Mesodermal cell (in vitro differentiated cells): Measurements from ENCODE around the gene ATG14.

Experiments used
- H3K27ac ChIP-seq: 2 replicates; pipeline ENCODE4 v1.7.0; 2013; ENCODE audit warnings: mild to moderate bottlenecking, low read depth, low read length, moderate library complexity; ENCODE audit not compliant: severe bottlenecking
- H3K36me3 ChIP-seq: 2 replicates; pipeline ENCODE4 v1.7.1; 2013; ENCODE audit warnings: mild to moderate bottlenecking, low read length, moderate library complexity; ENCODE audit not compliant: control insufficient read depth, insufficient read depth
- H3K4me1 ChIP-seq: one replicate; pipeline ENCODE4 v1.7.1; 2013; ENCODE audit warnings: mild to moderate bottlenecking, low read length; ENCODE audit not compliant: insufficient read depth, control insufficient read depth, poor library complexity, severe bottlenecking
- H3K4me3 ChIP-seq: 2 replicates; pipeline ENCODE4 v1.7.0; 2013; ENCODE audit warnings: low read length, control low read depth, mild to moderate bottlenecking; ENCODE audit not compliant: insufficient read depth, poor library complexity, severe bottlenecking; ENCODE audit errors: extremely low read depth
- H3K9me3 ChIP-seq: 2 replicates; pipeline ENCODE4 v1.7.1; 2013; ENCODE audit warnings: mild to moderate bottlenecking, low read length, moderate library complexity; ENCODE audit not compliant: control insufficient read depth
- WGBS, 2 experiments: methylation state at CpG; one replicate each; pipeline ENCODE4 v1.1.5; 2013; ENCODE audit warnings: missing lambda C conversion rate in 2 of 2; ENCODE audit not compliant: insufficient coverage in 2 of 2; 5-methylcytosine and 5-hydroxymethylcytosine counted together

The ATG14 gene

DNA sequence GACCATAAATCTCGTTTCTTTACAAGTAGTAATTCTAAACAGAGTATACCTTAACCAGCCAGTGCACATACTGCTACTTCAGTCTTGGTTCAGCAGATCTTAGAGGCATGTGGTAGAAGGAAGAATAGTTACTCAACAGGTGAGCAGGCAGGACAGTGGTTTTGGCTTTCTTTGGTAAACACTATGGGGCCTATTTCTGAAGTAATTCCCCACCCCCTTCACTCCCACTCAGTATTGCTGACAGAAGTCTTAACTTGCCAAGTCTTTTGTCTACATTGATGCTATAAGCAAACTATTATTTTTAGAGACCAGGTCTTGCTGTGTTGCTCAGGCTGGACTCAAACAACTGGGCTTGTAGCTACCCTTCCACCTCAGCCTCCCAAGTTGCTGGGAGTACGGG is 71.9 kb downstream of the ATG14 start:
- Histone ChIP-seq H3K9me3 (no peaks in the 10 kb centered on the region), H3K36me3 (no peaks in the 10 kb centered on the region), H3K4me3 (no peak overlapping the region), H3K4me1 (peaks cover under 1% of the 10 kb centered on the region), H3K27ac (no peak overlapping the region)
- WGBS, 2 experiments, result 56% methylated on average over 1 of the region's 2 CpGs; no CpG with 5 or more reads in 1 of the 2 experiments

DNA sequence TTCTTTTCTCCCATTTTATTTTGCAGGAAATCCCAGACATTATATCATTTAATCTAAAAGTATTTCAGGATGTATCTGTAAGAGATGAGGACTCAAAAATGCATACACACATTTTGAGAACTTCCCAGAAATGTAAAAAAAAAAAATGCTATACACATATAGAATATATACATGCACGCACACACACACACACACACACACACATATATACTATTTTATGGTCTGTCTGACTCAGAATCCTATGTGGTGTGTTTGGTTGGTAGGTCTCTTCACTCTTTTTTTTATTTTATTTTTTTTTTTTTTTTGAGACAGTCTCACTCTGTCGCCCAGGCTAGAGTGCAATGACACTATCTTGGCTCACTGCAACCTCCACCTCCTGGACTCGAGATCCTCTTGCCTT is 74.9 kb downstream of the ATG14 start:
- no peaks in the 10 kb centered on the region for H3K9me3 ChIP-seq
- no peak overlapping the region for H3K4me3 ChIP-seq
- H3K4me1 ChIP-seq, result peaks cover 14% of the 10 kb centered on the region
- 78 to 100% methylated on average over 1 of the region's 3 CpGs for WGBS, 2 experiments
- no peak overlapping the region for H3K27ac ChIP-seq
- H3K36me3 ChIP-seq, result no peaks in the 10 kb centered on the region

DNA sequence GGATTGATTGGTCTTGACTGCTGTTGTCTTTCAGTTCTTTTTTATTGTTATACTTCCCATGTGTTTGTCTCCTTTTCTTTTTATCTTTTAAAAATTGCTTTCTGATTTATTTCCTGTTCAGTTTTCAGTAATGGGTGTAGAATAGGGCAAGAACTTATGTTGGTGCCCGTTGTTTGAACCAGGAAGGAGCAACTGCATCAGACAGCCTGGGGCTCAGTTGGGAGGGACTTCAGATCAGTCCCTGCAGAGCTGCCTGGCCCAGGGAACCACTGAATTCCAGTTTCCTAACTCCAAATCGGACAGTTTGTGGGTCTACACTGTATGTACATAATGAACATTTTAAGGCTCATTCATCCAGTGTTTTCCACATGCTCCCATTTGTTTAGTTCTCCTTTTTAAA is 75.5 kb downstream of the ATG14 start:
- H3K4me1 ChIP-seq, result peaks cover 14% of the 10 kb centered on the region
- 100% methylated on average over 1 of the region's 2 CpGs; no CpG with 5 or more reads in 1 of the 2 experiments for WGBS, 2 experiments
- H3K27ac ChIP-seq, result no peak overlapping the region
- no peaks in the 10 kb centered on the region for H3K36me3 ChIP-seq
- H3K9me3 ChIP-seq, result no peaks in the 10 kb centered on the region
- no peak overlapping the region for H3K4me3 ChIP-seq

DNA sequence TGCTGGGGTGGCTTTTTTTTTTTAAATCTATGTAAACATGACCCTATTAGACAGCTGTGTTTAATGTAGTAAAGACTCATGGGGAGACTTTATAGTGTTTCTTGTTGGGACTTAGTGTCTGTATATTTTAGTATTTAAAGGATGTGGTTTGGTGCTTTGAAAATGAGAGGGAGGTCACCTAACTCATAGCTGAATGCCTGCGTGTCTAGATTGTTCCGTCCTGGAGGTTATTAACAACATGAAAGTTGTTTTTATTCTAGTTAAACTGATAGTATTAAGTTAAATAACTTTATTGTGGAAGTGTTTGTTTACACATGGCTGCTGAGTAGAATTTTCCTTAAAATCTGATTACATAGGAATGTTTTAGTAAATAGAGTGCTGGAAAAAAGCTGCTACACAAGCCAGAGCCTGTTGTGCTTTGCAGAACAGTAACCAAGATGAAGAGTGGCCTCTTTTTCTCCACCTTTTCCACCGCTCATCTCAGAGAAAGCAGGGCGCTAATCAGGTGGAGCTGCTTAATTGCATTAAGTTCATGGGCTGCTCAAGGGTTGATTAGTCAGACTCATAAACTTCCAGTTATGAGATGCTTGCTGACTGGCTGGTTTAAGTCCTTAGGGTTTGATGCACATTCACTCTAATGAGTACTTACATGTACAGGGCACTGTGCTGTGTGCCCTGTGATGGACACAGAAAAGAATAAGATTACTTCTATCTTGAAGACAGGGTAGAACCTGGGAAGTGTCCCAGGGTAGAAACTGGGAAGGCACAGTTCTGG is 77.7 kb downstream of the ATG14 start:
- no peak overlapping the region for H3K4me3 ChIP-seq
- WGBS, 2 experiments, result no CpG with 5 or more reads among the region's 4 CpGs
- H3K27ac ChIP-seq, result no peak overlapping the region
- peaks cover 14% of the 10 kb centered on the region for H3K4me1 ChIP-seq
- H3K36me3 ChIP-seq, result no peaks in the 10 kb centered on the region
- H3K9me3 ChIP-seq, result no peaks in the 10 kb centered on the region

DNA sequence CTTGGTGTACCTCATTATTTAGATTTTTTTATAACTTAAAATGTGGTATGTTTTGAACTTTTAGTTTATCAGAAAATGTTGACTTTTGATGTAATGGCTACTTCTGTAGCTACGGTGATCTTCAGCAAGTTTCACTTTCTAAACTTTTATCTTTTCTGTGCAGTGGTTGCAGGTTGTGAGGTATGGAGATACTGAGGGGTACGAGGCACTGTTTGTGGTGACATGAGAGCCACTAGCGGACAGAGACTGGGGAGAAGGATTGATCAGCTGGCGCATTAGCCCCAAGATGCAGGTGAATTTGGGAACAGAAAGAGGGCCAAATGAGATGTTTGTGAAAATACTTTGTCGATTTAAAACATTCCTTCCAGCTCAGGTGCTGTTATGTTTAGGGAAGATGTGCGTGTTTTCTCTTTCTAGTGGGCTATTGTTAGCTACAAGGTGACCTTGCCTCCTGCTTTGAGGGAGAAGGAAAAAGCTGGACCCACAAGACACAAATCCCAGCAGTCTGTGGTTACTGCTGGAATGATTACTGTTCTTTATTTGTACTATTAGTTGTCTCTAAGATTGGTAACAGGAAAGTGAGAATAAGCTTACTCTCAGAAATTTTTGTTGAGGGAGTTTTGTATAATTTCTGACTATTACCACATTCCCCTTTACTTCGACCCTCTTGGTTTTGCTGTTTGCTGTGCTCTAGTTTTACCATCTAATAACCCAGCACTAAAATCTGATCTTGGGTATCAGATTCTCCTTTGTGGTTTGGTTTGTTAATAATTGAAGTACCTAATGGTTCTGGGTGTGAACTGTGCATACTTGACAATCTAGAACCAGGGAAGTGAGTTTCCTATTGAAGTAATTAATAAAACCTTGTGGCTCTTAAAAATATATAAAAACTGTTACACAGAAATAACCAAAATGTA is 78.7 kb downstream of the ATG14 start:
- no peak overlapping the region for H3K27ac ChIP-seq
- H3K4me1 ChIP-seq, result peaks cover 14% of the 10 kb centered on the region
- 97 to 98% methylated on average over 5 to 6 of the region's 7 CpGs for WGBS, 2 experiments
- H3K36me3 ChIP-seq, result no peaks in the 10 kb centered on the region
- H3K9me3 ChIP-seq, result no peaks in the 10 kb centered on the region
- no peak overlapping the region for H3K4me3 ChIP-seq

DNA sequence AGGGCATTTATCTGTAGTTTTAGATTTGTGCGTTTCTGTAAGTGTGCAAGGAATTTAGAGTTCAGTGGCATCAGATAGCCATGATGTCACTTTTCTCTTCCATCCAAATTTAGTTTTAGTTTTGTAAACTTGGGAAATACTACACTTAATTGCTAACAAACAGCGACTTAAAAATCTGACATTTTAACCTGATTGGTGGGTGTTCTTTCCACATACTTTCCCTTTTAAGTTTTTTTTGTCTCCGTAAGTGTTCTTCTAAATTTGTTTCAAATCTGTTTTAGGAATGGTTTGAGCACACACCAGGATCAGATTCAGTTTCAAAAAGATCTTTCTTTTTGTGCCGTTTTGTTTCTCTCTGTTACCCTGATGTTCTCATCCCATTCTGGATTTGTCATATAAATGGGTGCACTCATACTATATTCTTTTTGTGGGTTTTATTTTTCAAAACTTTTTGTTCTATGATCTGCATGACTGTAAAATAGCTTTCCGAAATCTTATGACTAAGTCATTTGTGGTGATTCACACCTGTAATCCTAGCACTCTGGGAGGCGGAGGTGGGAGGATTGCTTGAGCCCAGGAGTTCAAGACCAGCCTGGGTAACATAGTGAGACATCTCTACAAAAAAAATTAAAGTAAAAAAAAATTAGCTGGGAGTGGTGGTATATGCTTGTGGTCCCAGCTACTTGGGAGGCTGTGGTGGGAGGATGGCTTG is 81.5 kb downstream of the ATG14 start:
- Histone ChIP-seq H3K27ac (no peak overlapping the region), H3K4me3 (no peak overlapping the region), H3K4me1 (peaks cover 14% of the 10 kb centered on the region), H3K36me3 (no peaks in the 10 kb centered on the region), H3K9me3 (no peaks in the 10 kb centered on the region)
- WGBS, 2 experiments, result 80% methylated on average over 3 of the region's 6 CpGs; no CpG with 5 or more reads in 1 of the 2 experiments

DNA sequence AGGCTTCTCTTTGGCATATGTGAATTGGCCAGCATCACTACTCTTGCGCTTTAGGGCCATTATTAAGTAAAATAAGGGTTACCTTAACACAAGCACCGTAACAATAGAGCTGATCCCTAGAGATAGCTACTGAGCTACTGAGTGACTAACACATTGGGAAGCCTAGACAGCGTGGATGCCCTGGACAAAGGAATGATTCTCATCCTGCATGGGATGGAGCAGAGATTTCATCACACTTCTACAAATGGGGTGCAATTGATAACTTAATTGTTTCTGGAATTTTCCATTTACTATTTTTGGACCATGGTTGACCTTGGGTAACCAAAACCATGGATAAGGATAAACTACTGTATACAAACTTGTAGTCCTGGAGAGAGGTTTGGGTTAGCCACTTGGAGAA is 83.3 kb downstream of the ATG14 start:
- Histone ChIP-seq H3K4me3 (no peak overlapping the region), H3K36me3 (peaks cover 8% of the 10 kb centered on the region), H3K27ac (no peak overlapping the region), H3K4me1 (no peaks in the 10 kb centered on the region), H3K9me3 (no peaks in the 10 kb centered on the region)
- 100% methylated on average over 2 to 3 of the region's 3 CpGs for WGBS, 2 experiments

DNA sequence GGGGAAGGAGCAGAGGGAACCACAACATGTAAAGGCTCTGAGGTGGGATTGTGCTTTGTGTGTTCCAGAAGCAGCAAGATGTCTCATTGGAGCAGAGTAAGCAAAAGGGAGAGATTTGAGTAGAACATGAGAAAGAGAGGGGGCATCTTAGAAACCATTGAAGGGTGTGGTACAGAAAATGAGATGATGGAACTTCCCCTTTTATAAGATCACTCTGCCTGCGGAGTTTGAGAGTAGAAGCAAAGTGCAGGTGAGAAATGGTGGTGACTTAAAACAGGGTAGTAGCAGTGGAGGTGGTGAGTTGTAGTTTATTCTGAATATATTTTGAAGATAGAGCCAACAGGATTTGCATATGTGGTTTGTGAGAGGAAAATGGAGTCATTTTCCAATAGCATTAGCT is 84.5 kb downstream of the ATG14 start:
- H3K27ac ChIP-seq, result no peak overlapping the region
- no peak overlapping the region for H3K4me3 ChIP-seq
- WGBS, 2 experiments, result 100% methylated on average over 1 of the region's 1 CpG

DNA sequence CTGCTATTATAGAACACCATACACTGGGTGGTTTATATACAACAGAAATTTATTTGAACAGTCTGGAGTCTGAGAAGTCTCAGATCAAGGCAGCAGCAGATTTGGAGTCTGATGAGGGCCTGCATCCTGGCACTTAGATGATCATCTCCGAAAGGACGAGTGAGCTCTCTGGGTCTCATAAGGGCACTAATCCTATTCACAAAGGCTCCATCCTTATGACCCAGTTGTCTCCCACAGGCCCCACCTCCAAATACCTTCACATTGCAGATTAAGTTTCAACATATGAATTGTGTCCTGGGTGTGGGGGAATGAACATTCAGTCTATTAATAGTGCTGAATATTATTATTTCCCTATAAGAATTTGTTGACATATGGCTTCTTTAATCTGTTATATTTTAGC is 86.8 kb downstream of the ATG14 start:
- H3K4me3 ChIP-seq, result no peak overlapping the region
- H3K9me3 ChIP-seq, result peaks cover 2% of the 10 kb centered on the region
- H3K4me1 ChIP-seq, result no peaks in the 10 kb centered on the region
- H3K36me3 ChIP-seq, result peaks cover 16% of the 10 kb centered on the region
- no peak overlapping the region for H3K27ac ChIP-seq
- 93% methylated on average over 2 of the region's 2 CpGs; no CpG with 5 or more reads in 1 of the 2 experiments for WGBS, 2 experiments

More for the DNA sequence above, 84.5 kb downstream of the ATG14 start:
- Histone ChIP-seq H3K9me3 (no peaks in the 10 kb centered on the region), H3K4me1 (no peaks in the 10 kb centered on the region), H3K36me3 (peaks cover 9% of the 10 kb centered on the region)

DNA sequence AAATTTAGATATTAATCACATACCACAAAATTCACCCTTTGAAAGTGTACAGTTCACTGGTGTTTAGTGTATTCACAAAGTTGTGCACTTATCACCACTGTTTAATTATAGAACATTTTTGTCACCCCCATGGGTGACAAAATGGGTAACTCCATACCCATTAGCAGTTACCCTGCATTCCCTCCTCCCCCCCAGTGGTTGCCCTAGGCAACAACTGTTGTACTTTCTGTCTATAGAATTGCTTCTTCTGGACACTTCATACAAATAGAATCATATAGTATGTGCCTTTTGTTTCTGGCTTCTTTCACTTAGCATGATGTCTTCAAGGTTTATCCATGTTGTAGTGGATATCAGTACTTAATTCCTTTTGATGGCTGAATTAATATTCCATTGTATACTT is 87.7 kb downstream of the ATG14 start:
- Histone ChIP-seq H3K9me3 (peaks cover 2% of the 10 kb centered on the region), H3K27ac (no peak overlapping the region), H3K4me1 (no peaks in the 10 kb centered on the region), H3K4me3 (no peak overlapping the region), H3K36me3 (peaks cover 16% of the 10 kb centered on the region)
